ENCODE results near the gene ZMYND8. TPM values are rescaled to one million over a fixed set of nuclear protein-coding genes. Genes with fewer than 3 reads are reported as not detected.

The ZMYND8 gene
- total RNA-seq, 1 experiment from 2014 or later = 29.0 TPM

DNA sequence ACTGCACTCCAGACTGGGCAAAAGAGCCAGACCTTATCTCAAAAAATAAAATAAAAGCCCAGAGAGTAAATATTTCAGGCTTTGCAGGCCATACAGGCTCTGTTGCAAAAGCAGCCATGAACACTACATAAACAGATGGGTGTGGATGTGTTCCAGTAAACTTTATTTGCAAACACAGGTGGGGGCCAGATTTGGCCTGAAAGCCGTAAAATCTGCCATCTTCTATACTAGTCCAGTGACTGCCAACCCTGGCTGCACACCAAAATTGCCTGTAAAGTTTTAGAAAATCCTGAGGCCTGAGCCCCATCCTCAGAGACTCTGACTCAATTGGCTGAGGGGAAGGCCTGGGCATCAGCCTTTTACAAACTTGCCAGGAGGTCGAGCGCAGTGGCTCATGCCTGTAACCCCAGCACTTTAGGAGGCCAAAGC, 103.6 kb downstream of the ZMYND8 start:
- TF ChIP-seq, protein P1, sequence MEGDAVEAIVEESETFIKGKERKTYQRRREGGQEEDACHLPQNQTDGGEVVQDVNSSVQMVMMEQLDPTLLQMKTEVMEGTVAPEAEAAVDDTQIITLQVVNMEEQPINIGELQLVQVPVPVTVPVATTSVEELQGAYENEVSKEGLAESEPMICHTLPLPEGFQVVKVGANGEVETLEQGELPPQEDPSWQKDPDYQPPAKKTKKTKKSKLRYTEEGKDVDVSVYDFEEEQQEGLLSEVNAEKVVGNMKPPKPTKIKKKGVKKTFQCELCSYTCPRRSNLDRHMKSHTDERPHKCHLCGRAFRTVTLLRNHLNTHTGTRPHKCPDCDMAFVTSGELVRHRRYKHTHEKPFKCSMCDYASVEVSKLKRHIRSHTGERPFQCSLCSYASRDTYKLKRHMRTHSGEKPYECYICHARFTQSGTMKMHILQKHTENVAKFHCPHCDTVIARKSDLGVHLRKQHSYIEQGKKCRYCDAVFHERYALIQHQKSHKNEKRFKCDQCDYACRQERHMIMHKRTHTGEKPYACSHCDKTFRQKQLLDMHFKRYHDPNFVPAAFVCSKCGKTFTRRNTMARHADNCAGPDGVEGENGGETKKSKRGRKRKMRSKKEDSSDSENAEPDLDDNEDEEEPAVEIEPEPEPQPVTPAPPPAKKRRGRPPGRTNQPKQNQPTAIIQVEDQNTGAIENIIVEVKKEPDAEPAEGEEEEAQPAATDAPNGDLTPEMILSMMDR (IDR thresholded peaks at IDR 0.05 in 2 of 3, conservative IDR thresholded peaks at IDR 0.05 in 1 of 3; ENCODE audit: borderline replicate concordance in 1 of 3, insufficient read depth in 1 of 3, low read depth in 2 of 3, low read length in 2 of 3) = no peak
- TF ChIP-seq JUND (IDR thresholded peaks at IDR 0.05) = no peak
- TF ChIP-seq SP1 (IDR thresholded peaks at IDR 0.05; ENCODE audit: low read depth) = no peak
- no peak for TF ChIP-seq SIN3A (IDR thresholded peaks at IDR 0.05; ENCODE audit: low read depth)
- TF ChIP-seq CEBPB (IDR thresholded peaks at IDR 0.05; ENCODE audit: low read depth) = no peak
- no peak for TF ChIP-seq POLR2AphosphoS5 (IDR thresholded peaks at IDR 0.05; ENCODE audit: low read depth, low read length)
- TF ChIP-seq ZNF274 (IDR thresholded peaks at IDR 0.05; ENCODE audit: low read depth, low read length) = no peak
- no peak for TF ChIP-seq EZH2 (IDR thresholded peaks at IDR 0.05)
- TF ChIP-seq, protein P2, sequence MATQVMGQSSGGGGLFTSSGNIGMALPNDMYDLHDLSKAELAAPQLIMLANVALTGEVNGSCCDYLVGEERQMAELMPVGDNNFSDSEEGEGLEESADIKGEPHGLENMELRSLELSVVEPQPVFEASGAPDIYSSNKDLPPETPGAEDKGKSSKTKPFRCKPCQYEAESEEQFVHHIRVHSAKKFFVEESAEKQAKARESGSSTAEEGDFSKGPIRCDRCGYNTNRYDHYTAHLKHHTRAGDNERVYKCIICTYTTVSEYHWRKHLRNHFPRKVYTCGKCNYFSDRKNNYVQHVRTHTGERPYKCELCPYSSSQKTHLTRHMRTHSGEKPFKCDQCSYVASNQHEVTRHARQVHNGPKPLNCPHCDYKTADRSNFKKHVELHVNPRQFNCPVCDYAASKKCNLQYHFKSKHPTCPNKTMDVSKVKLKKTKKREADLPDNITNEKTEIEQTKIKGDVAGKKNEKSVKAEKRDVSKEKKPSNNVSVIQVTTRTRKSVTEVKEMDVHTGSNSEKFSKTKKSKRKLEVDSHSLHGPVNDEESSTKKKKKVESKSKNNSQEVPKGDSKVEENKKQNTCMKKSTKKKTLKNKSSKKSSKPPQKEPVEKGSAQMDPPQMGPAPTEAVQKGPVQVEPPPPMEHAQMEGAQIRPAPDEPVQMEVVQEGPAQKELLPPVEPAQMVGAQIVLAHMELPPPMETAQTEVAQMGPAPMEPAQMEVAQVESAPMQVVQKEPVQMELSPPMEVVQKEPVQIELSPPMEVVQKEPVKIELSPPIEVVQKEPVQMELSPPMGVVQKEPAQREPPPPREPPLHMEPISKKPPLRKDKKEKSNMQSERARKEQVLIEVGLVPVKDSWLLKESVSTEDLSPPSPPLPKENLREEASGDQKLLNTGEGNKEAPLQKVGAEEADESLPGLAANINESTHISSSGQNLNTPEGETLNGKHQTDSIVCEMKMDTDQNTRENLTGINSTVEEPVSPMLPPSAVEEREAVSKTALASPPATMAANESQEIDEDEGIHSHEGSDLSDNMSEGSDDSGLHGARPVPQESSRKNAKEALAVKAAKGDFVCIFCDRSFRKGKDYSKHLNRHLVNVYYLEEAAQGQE (IDR thresholded peaks at IDR 0.05; ENCODE audit: low read depth) = no peak
- TF ChIP-seq ELF1 (IDR thresholded peaks at IDR 0.05; ENCODE audit: borderline replicate concordance, low read depth) = no peak
- no peak for TF ChIP-seq ZFX (IDR thresholded peaks at IDR 0.05)
- no peak for TF ChIP-seq EZH2phosphoT487 (IDR thresholded peaks at IDR 0.05; ENCODE audit: borderline replicate concordance)
- TF ChIP-seq POLR2A (IDR thresholded peaks at IDR 0.05; ENCODE audit: borderline replicate concordance, extremely low read depth, insufficient read depth, insufficient read length) = no peak
- TF ChIP-seq FOSL1 (IDR thresholded peaks at IDR 0.05; ENCODE audit: low read depth) = no peak
- no peak for TF ChIP-seq TCF7L2 (IDR thresholded peaks at IDR 0.05; ENCODE audit: borderline replicate concordance, extremely low read depth, insufficient read depth, insufficient read length)
- no peak for TF ChIP-seq SRF (IDR thresholded peaks at IDR 0.05; ENCODE audit: low read depth)
- TF ChIP-seq, protein P3, sequence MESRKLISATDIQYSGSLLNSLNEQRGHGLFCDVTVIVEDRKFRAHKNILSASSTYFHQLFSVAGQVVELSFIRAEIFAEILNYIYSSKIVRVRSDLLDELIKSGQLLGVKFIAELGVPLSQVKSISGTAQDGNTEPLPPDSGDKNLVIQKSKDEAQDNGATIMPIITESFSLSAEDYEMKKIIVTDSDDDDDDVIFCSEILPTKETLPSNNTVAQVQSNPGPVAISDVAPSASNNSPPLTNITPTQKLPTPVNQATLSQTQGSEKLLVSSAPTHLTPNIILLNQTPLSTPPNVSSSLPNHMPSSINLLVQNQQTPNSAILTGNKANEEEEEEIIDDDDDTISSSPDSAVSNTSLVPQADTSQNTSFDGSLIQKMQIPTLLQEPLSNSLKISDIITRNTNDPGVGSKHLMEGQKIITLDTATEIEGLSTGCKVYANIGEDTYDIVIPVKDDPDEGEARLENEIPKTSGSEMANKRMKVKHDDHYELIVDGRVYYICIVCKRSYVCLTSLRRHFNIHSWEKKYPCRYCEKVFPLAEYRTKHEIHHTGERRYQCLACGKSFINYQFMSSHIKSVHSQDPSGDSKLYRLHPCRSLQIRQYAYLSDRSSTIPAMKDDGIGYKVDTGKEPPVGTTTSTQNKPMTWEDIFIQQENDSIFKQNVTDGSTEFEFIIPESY (IDR thresholded peaks at IDR 0.05; ENCODE audit: extremely low read depth, insufficient replicate concordance, low read length) = no peak
- TF ChIP-seq, protein P4, sequence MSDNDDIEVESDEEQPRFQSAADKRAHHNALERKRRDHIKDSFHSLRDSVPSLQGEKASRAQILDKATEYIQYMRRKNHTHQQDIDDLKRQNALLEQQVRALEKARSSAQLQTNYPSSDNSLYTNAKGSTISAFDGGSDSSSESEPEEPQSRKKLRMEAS (IDR thresholded peaks at IDR 0.05) = no peak
- no peak for TF ChIP-seq RAD21 (IDR thresholded peaks at IDR 0.05; ENCODE audit: low read depth)
- ChIA-PET CTCF (no interaction called here), RAD21 (ENCODE audit: low non-redundant PET in 1 of 2, low total read pairs in 2 of 2, uncharacterized antibody in 2 of 2, unreplicated experiment in 2 of 2) (interaction anchor here in 1 of 2 experiments (1.6 kb wide), 1 partner anchor 131 kb away, joined by 3 read pairs; no protein-coding TSS in a partner anchor), POLR2A (no interaction called here)
- H3K4me3 ChIP-seq (replicated peaks in 1 of 2; ENCODE audit: low read depth in 1 of 2, low read length in 2 of 2) = no peak overlapping the region
- no peaks in the 10 kb centered on the region for H3K9me3 ChIP-seq (ENCODE audit: control insufficient read depth in 1 of 2, insufficient read depth in 1 of 2, low read depth in 1 of 2, low read length in 2 of 2)
- no peaks in the 10 kb centered on the region for H3K9me2 ChIP-seq (ENCODE audit: insufficient read depth)
- DNase-seq (ENCODE audit: low read depth, low spot score) (no peak), ATAC-seq (no peak)
- no peaks in the 10 kb centered on the region for H4K20me1 ChIP-seq (ENCODE audit: insufficient read depth)
- no peak overlapping the region for H3K4me2 ChIP-seq (ENCODE audit: low read length)
- H2AFZ ChIP-seq (ENCODE audit: low read depth, low read length, poor library complexity, severe bottlenecking) = no peak overlapping the region
- no peak overlapping the region for H3K9ac ChIP-seq (ENCODE audit: low read length)
- peaks cover 8% of the 10 kb centered on the region for H3K79me2 ChIP-seq (ENCODE audit: insufficient read depth, low read length)
- peaks cover 15 to 36% of the 10 kb centered on the region in 2 experiments for H3K36me3 ChIP-seq (ENCODE audit: control insufficient read depth in 1 of 2, insufficient read depth in 2 of 2, low read length in 2 of 2)
- BruUV-seq (replicated peaks) = no TSS peak
- peaks cover 3 to 7% of the 10 kb centered on the region in 2 experiments; a peak in 1 of 4 replicates for H3K4me1 ChIP-seq (ENCODE audit: control insufficient read depth in 1 of 2, insufficient read depth in 2 of 2, low read length in 2 of 2)
- intact Hi-C loops (cut with micrococcal nuclease) = no loop called here
- no peaks in the 10 kb centered on the region for H3K27me3 ChIP-seq (ENCODE audit: insufficient read depth, low read length)
- no peak overlapping the region for H3K27ac ChIP-seq (ENCODE audit: low read depth, low read length)

Measured in HCT116 (cell line).